VCaP (cell line): Measurements from ENCODE around the gene ECI2.
A peak's percentile ranks its signal among the peaks of the same experiment; 100 is the strongest.

Experiments
- H3K27ac ChIP-seq: fragments of 450-650 bp; 2 replicates; pipeline ENCODE4 v1.5.1; 2017
- TF ChIP-seq, protein P1 (sequence below): fragments of 450-650 bp; conservative IDR thresholded peaks from 2 replicates; pipeline ENCODE4 v1.5.1; 2017; ENCODE audit warnings: mild to moderate bottlenecking, moderate library complexity

Gene ECI2

DNA sequence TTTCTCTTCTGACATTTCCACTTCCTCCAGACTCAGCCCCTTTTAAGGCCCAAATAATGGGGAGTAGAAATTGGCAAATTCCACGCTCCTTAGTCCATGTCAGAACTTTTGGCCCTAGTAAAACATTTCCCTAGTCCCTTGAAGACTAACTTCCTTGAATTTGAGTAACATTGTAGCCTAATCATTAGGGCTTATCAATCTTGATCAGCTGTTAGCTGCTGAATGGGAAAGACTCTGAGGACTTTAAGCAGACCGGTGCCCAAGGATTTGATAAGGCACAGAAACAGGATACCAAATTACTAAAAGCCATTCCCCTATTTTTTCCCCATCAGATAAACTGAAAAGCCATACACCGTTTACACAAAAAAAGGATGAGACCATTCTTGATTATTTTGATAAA lies 37.0 kb upstream of the ECI2 start:
- TF ChIP-seq, protein P1, sequence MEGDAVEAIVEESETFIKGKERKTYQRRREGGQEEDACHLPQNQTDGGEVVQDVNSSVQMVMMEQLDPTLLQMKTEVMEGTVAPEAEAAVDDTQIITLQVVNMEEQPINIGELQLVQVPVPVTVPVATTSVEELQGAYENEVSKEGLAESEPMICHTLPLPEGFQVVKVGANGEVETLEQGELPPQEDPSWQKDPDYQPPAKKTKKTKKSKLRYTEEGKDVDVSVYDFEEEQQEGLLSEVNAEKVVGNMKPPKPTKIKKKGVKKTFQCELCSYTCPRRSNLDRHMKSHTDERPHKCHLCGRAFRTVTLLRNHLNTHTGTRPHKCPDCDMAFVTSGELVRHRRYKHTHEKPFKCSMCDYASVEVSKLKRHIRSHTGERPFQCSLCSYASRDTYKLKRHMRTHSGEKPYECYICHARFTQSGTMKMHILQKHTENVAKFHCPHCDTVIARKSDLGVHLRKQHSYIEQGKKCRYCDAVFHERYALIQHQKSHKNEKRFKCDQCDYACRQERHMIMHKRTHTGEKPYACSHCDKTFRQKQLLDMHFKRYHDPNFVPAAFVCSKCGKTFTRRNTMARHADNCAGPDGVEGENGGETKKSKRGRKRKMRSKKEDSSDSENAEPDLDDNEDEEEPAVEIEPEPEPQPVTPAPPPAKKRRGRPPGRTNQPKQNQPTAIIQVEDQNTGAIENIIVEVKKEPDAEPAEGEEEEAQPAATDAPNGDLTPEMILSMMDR: no peak
- H3K27ac ChIP-seq: no peak overlapping the region

DNA sequence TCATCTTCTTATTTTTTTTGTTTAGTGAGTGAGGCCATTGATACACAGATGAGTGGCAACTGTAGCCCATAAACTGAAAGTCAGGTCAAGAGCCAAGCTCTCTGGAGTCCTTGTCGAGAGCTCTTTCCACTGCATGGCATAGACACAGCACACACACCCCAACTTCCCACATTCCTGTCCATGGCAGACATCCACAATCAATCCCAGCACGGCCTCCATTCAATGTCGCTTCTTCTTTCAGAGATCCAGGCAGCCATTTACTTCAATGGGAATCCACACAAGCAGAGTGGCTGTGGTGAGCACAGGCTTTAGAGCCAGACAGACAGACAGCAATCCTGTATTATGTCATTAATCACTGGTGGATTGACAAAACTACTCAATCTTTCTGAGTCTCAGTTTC lies 34.9 kb upstream of the ECI2 start:
- TF ChIP-seq, protein P1: no peak
- H3K27ac ChIP-seq: no peak overlapping the region

- no peak overlapping the region for H3K27ac ChIP-seq
These were observed 33.8 kb upstream of the ECI2 start for GRCh38 chr6:4169028-4169789.

GRCh38 chr6:4167833-4168232 lies 32.5 kb upstream of the ECI2 start:
- no peak overlapping the region for H3K27ac ChIP-seq
- TF ChIP-seq, protein P1: no peak

More at GRCh38 chr6:4169028-4169789, 33.8 kb upstream of the ECI2 start:
- TF ChIP-seq, protein P1: no peak

DNA sequence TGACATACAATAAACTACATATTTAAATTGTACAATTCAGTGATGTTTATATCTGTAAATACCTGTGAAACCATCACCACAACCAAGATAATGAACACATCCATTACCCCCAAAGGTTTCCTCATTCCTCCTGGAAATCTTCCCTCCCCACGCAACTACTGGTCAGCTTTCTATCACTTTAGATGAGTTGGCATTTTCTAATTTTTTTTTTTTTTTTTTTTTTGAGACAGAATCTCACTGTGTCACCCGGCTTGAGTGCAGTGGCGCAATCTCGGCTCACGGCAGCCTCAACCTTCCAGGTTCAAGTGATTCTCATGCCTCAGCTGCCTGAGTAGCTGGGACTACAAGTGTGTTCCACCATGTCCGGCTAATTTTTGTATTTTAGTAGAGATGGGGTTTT lies 31.7 kb upstream of the ECI2 start:
- H3K27ac ChIP-seq: no peak overlapping the region
- TF ChIP-seq, protein P1: no peak

GRCh38 chr6:4164456-4164855 lies 29.1 kb upstream of the ECI2 start:
- H3K27ac ChIP-seq: no peak overlapping the region
- TF ChIP-seq, protein P1: no peak

GRCh38 chr6:4164117-4164442 lies 28.7 kb upstream of the ECI2 start:
- H3K27ac ChIP-seq: no peak overlapping the region
- TF ChIP-seq, protein P1: peak; percentile 47
